Panc1 (cell line): ENCODE measurements around the gene CSTF3. TPM values are rescaled to one million over a fixed set of nuclear protein-coding genes. Genes with fewer than 3 reads are reported as not detected.
A peak's percentile ranks its signal among the peaks of the same experiment; 100 is the strongest.

ENCODE experiments used
- ATAC-seq: fragments of 200-7000 bp; cut with Tn5 transposase; 2 replicates; pipeline ENCODE4 v1.9.1; 2020; ENCODE audit warnings: mild to moderate bottlenecking, moderate library complexity
- BruUV-seq: library from RNA; stranded (reverse); fragments of 400-500 nt; replicated peaks from 2 replicates; lab custom pipeline; 2021; lab: Mats Ljungman, UMichigan
- CTCF ChIA-PET: fragments of 300-600 bp; sonication (Branson Sonifier 250); formaldehyde crosslinking; loops from one replicate; lab custom pipeline; 2022; ENCODE audit warnings: antibody characterized with exemption; lab: Charles Lee
- POLR2A ChIA-PET: fragments of 300-600 bp; sonication (Branson Sonifier 250); formaldehyde crosslinking; loops from one replicate; lab custom pipeline; 2022; ENCODE audit warnings: antibody characterized with exemption; lab: Charles Lee
- DNase-seq: peaks from one replicate; pipeline ENCODE4 v3.0.0-alpha.2; 2010; ENCODE audit warnings: low read depth, low spot score
- H3K27ac ChIP-seq: 2 replicates; pipeline ENCODE4 v1.5.1; 2011; ENCODE audit warnings: mild to moderate bottlenecking, low read length, inconsistent platforms
- H3K27me3 ChIP-seq: fragments of 200-500 bp; sonication (Bioruptor generic); 2 replicates; pipeline ENCODE4 v1.6.0; 2014; ENCODE audit warnings: low read length, inconsistent platforms; ENCODE audit not compliant: control insufficient read depth, insufficient read depth
- H3K36me3 ChIP-seq: fragments of 200-500 bp; sonication (Bioruptor generic); 2 replicates; pipeline ENCODE4 v1.5.1; 2014; ENCODE audit warnings: inconsistent platforms, mild to moderate bottlenecking, low read length, moderate library complexity; ENCODE audit not compliant: control insufficient read depth, insufficient read depth
- H3K4me1 ChIP-seq: 2 replicates; pipeline ENCODE4 v1.5.1; 2011; ENCODE audit warnings: inconsistent platforms, mild to moderate bottlenecking, low read length, moderate library complexity; ENCODE audit not compliant: control insufficient read depth, insufficient read depth
- H3K4me3 ChIP-seq, 2 experiments: 2 replicates each; pipeline ENCODE4 v1.5.1; 2011 to 2012; ENCODE audit warnings: low read depth in 2 of 2, low read length in 2 of 2, mild to moderate bottlenecking in 2 of 2, inconsistent platforms in 1 of 2, moderate library complexity in 1 of 2
- H3K9me3 ChIP-seq: fragments of 200-500 bp; sonication (Bioruptor generic); 2 replicates; pipeline ENCODE4 v1.5.1; 2014; ENCODE audit warnings: low read depth, mild to moderate bottlenecking, inconsistent platforms, low read length, moderate library complexity; ENCODE audit not compliant: control insufficient read depth, insufficient read depth
- CTCF ChIP-seq: fragments of 450-650 bp; IDR thresholded peaks from 2 replicates; pipeline ENCODE4 v1.5.1; 2017; ENCODE audit warnings: mild to moderate bottlenecking
- POLR2AphosphoS5 ChIP-seq: IDR thresholded peaks from 2 replicates; pipeline ENCODE4 v1.6.1; 2012; ENCODE audit warnings: mild to moderate bottlenecking, low read depth, low read length, moderate library complexity
- REST ChIP-seq, 2 experiments: IDR thresholded peaks; 2 replicates each; pipeline ENCODE4 v1.6.1; 2011 to 2012; ENCODE audit warnings: low read depth in 2 of 2, control low read depth in 1 of 2, low read length in 1 of 2, mild to moderate bottlenecking in 1 of 2, moderate library complexity in 1 of 2; ENCODE audit not compliant: insufficient read depth in 1 of 2
- SIN3A ChIP-seq: IDR thresholded peaks from 2 replicates; pipeline ENCODE4 v1.6.1; 2012; ENCODE audit warnings: low read depth, mild to moderate bottlenecking, low read length, moderate library complexity, borderline replicate concordance; ENCODE audit not compliant: insufficient read depth
- TCF7L2 ChIP-seq: IDR thresholded peaks from 2 replicates; pipeline ENCODE4 v1.6.1; 2011; ENCODE audit warnings: mild to moderate bottlenecking, low read depth, low read length, inconsistent platforms
- in situ Hi-C: cut with HindIII; loops from 2 replicates; pipeline ENCODE4 v1.10.0; 2016; ENCODE audit warnings: low sequenced_read_pairs, low pct_unique_long_range_greater_than_20kb
- intact Hi-C: fragments of 100-400 bp; cut with micrococcal nuclease; formaldehyde crosslinking; loops from one replicate; pipeline ENCODE4 v1.10.0; 2022; ENCODE audit not compliant: unreplicated experiment
- total RNA-seq: library from RNA; stranded (reverse); gene quantifications from one replicate; pipeline ENCODE4 v1.2.1, GENCODE V29; 2021; ENCODE audit not compliant: unreplicated experiment

CSTF3 gene
- total RNA-seq, 1 experiment from 2014 or later = 29.8 TPM

GRCh38 chr11:33110083-33110482, 51.2 kb downstream of the CSTF3 start:
- CTCF ChIA-PET = no interaction called here

GRCh38 chr11:33109294-33109895, 51.9 kb downstream of the CSTF3 start:
- CTCF ChIA-PET = no interaction called here
- H3K4me1 ChIP-seq = no peaks in the 10 kb centered on the region

More at GRCh38 chr11:33110083-33110482, 51.2 kb downstream of the CSTF3 start:
- in situ Hi-C loops (no loop called here), intact Hi-C loops (no loop called here)
- no peak for DNase-seq
- Histone ChIP-seq H3K9me3 (no peaks in the 10 kb centered on the region), H3K4me1 (no peaks in the 10 kb centered on the region), H3K27me3 (no peaks in the 10 kb centered on the region), H3K4me3 (no peak overlapping the region), H3K36me3 (no peaks in the 10 kb centered on the region), H3K27ac (no peak overlapping the region)
- no TSS peak for BruUV-seq
- POLR2A ChIA-PET = no interaction called here
- ATAC-seq = no peak
- TF ChIP-seq TCF7L2 (no peak), CTCF (no peak), POLR2AphosphoS5 (no peak), SIN3A (no peak), REST (IDR thresholded peaks at IDR 0.05; ENCODE audit: insufficient read depth in 1 of 2, low read depth in 2 of 2, low read length in 1 of 2) (no peak)

GRCh38 chr11:33103836-33104235, 57.4 kb downstream of the CSTF3 start:
- no peaks in the 10 kb centered on the region for H3K9me3 ChIP-seq
- ATAC-seq = no peak
- H3K4me3 ChIP-seq = no peak overlapping the region
- H3K4me1 ChIP-seq = no peaks in the 10 kb centered on the region
- no peaks in the 10 kb centered on the region for H3K27me3 ChIP-seq
- peaks cover 16% of the 10 kb centered on the region for H3K36me3 ChIP-seq
- no peak overlapping the region for H3K27ac ChIP-seq
- intact Hi-C loops = no loop called here
- DNase-seq = no peak
- ChIA-PET CTCF (no interaction called here), POLR2A (no interaction called here)
- TF ChIP-seq CTCF (no peak), POLR2AphosphoS5 (no peak), REST (IDR thresholded peaks at IDR 0.05; ENCODE audit: insufficient read depth in 1 of 2, low read depth in 2 of 2, low read length in 1 of 2) (no peak), TCF7L2 (no peak), SIN3A (no peak)
- no TSS peak for BruUV-seq
- in situ Hi-C loops = no loop called here

More at GRCh38 chr11:33109294-33109895, 51.9 kb downstream of the CSTF3 start:
- DNase-seq = no peak
- no peaks in the 10 kb centered on the region for H3K36me3 ChIP-seq
- intact Hi-C loops (no loop called here), in situ Hi-C loops (no loop called here)
- TSS peak; percentile 9 for BruUV-seq
- H3K4me3 ChIP-seq = no peak overlapping the region
- no peak for ATAC-seq
- no peak overlapping the region for H3K27ac ChIP-seq
- H3K9me3 ChIP-seq = no peaks in the 10 kb centered on the region
- TF ChIP-seq POLR2AphosphoS5 = no peak
- no peaks in the 10 kb centered on the region for H3K27me3 ChIP-seq
- POLR2A ChIA-PET = no interaction called here
